OCI-LY3 (cell line): Measurements from ENCODE around the gene FAM136A.

Source experiments
- H2AFZ ChIP-seq: fragments of 200-600, 300-600 bp; shearing (Covaris generic); 2 replicates; pipeline ENCODE4 v1.6.0; 2014; ENCODE audit warnings: antibody characterized with exemption, low read depth, low read length
- H3K27ac ChIP-seq: fragments of 200-600, 300-600 bp; sonication (generic); 2 replicates; pipeline ENCODE4 v1.5.1; 2014; ENCODE audit warnings: mild to moderate bottlenecking, low read length, moderate library complexity, mixed read lengths
- H3K27me3 ChIP-seq: fragments of 200-600, 300-600 bp; sonication (generic); 2 replicates; pipeline ENCODE4 v1.6.1; 2014; ENCODE audit warnings: low read depth, low read length, mixed read lengths
- H3K36me3 ChIP-seq: fragments of 200-600, 300-600 bp; sonication (generic); replicated peaks from 2 replicates; pipeline ENCODE3; 2014; ENCODE audit warnings: low read depth, low read length, mixed read lengths
- H3K4me1 ChIP-seq: fragments of 300-600, 200-600 bp; sonication (generic); 2 replicates; pipeline ENCODE4 v1.6.1; 2014; ENCODE audit warnings: low read length, mixed read lengths
- H3K4me2 ChIP-seq: fragments of 200-600, 300-600 bp; sonication (generic); 2 replicates; pipeline ENCODE4 v1.6.1; 2014; ENCODE audit warnings: low read length, mixed read lengths
- H3K4me3 ChIP-seq: fragments of 300-600, 200-600 bp; sonication (generic); 2 replicates; pipeline ENCODE4 v1.5.1; 2014; ENCODE audit warnings: antibody characterized with exemption, mild to moderate bottlenecking, low read length, moderate library complexity
- H3K79me2 ChIP-seq: fragments of 300-600, 200-600 bp; shearing (Covaris generic); 2 replicates; pipeline ENCODE4 v1.6.1; 2014; ENCODE audit warnings: mild to moderate bottlenecking, low read length, mixed read lengths
- H3K9ac ChIP-seq: fragments of 300-600, 200-600 bp; shearing (Covaris generic); 2 replicates; pipeline ENCODE4 v1.6.0; 2014; ENCODE audit warnings: mild to moderate bottlenecking, low read length, moderate library complexity
- H3K9me3 ChIP-seq: fragments of 200-600, 300-600 bp; shearing (Covaris generic); 2 replicates; pipeline ENCODE4 v1.6.1; 2014; ENCODE audit warnings: low read length, mixed read lengths; ENCODE audit not compliant: insufficient read depth
- H4K20me1 ChIP-seq: fragments of 200-600, 300-600 bp; sonication (generic); 2 replicates; pipeline ENCODE4 v1.6.1; 2016; ENCODE audit warnings: low read length, mixed read lengths; ENCODE audit not compliant: insufficient read depth
- CTCF ChIP-seq: fragments of 200-600, 300-600 bp; sonication (generic); IDR thresholded peaks from 2 replicates; pipeline ENCODE4 v1.5.1; 2014; ENCODE audit warnings: antibody characterized with exemption, low read length, low read depth
- EZH2phosphoT487 ChIP-seq: fragments of 200-600 bp; shearing (Covaris generic); IDR thresholded peaks from 2 replicates; pipeline ENCODE4 v1.6.1; 2018; ENCODE audit warnings: antibody characterized with exemption, mixed run types, low read depth

The FAM136A gene

GRCh38 chr2:70312560-70312959, 10.7 kb upstream of the FAM136A start:
- Histone ChIP-seq H4K20me1 (no peaks in the 10 kb centered on the region), H3K79me2 (no peaks in the 10 kb centered on the region), H3K4me3 (no peak overlapping the region), H2AFZ (no peak overlapping the region), H3K9me3 (no peaks in the 10 kb centered on the region), H3K9ac (no peak overlapping the region), H3K27me3 (peaks cover 3% of the 10 kb centered on the region; the same call in 1 of the 2 replicates), H3K4me2 (no peak overlapping the region), H3K4me1 (no peaks in the 10 kb centered on the region), H3K36me3 (no peaks in the 10 kb centered on the region), H3K27ac (no peak overlapping the region)
- TF ChIP-seq CTCF = no peak
- TF ChIP-seq EZH2phosphoT487 = no peak

- Histone ChIP-seq H3K4me3 (no peak overlapping the region), H3K9ac (no peak overlapping the region), H3K9me3 (no peaks in the 10 kb centered on the region), H3K27ac (no peak overlapping the region), H3K4me2 (no peak overlapping the region), H4K20me1 (no peaks in the 10 kb centered on the region), H3K4me1 (no peaks in the 10 kb centered on the region), H2AFZ (no peak overlapping the region), H3K27me3 (no peaks in the 10 kb centered on the region), H3K79me2 (no peaks in the 10 kb centered on the region), H3K36me3 (no peaks in the 10 kb centered on the region)
- no peak for TF ChIP-seq CTCF
- no peak for TF ChIP-seq EZH2phosphoT487
Measured at GRCh38 chr2:70310899-70311298, 9.0 kb upstream of the FAM136A start.

GRCh38 chr2:70305531-70305930, 3.7 kb upstream of the FAM136A start:
- no peak overlapping the region for H3K27ac ChIP-seq
- no peak overlapping the region for H3K4me2 ChIP-seq
- H3K4me1 ChIP-seq = peaks cover 5% of the 10 kb centered on the region
- H3K9me3 ChIP-seq = no peaks in the 10 kb centered on the region
- TF ChIP-seq EZH2phosphoT487 (no peak), CTCF (no peak)
- H3K9ac ChIP-seq = no peak overlapping the region
- no peak overlapping the region for H3K4me3 ChIP-seq
- peaks cover 14% of the 10 kb centered on the region for H3K79me2 ChIP-seq
- no peak overlapping the region for H2AFZ ChIP-seq
- no peaks in the 10 kb centered on the region for H4K20me1 ChIP-seq
- H3K36me3 ChIP-seq = peaks cover 3% of the 10 kb centered on the region
- no peaks in the 10 kb centered on the region for H3K27me3 ChIP-seq

GRCh38 chr2:70304498-70304897, 2.6 kb upstream of the FAM136A start:
- Histone ChIP-seq H4K20me1 (no peaks in the 10 kb centered on the region), H3K27ac (no peak overlapping the region), H3K9ac (no peak overlapping the region), H3K36me3 (peaks cover 4% of the 10 kb centered on the region), H3K4me3 (no peak overlapping the region), H3K79me2 (peaks cover 19% of the 10 kb centered on the region), H2AFZ (peak overlapping the region; percentile 55; the same call in 1 of the 2 replicates), H3K27me3 (no peaks in the 10 kb centered on the region), H3K4me2 (no peak overlapping the region), H3K9me3 (no peaks in the 10 kb centered on the region), H3K4me1 (peaks cover 7% of the 10 kb centered on the region)
- TF ChIP-seq EZH2phosphoT487 (no peak), CTCF (no peak)
